Measurements from ENCODE around the gene KIAA0825. TPM values are rescaled to one million over a fixed set of nuclear protein-coding genes. Genes with fewer than 3 reads are reported as not detected.

The KIAA0825 gene
- total RNA-seq, 1 donor from 2014 or later = 0.28 TPM

DNA sequence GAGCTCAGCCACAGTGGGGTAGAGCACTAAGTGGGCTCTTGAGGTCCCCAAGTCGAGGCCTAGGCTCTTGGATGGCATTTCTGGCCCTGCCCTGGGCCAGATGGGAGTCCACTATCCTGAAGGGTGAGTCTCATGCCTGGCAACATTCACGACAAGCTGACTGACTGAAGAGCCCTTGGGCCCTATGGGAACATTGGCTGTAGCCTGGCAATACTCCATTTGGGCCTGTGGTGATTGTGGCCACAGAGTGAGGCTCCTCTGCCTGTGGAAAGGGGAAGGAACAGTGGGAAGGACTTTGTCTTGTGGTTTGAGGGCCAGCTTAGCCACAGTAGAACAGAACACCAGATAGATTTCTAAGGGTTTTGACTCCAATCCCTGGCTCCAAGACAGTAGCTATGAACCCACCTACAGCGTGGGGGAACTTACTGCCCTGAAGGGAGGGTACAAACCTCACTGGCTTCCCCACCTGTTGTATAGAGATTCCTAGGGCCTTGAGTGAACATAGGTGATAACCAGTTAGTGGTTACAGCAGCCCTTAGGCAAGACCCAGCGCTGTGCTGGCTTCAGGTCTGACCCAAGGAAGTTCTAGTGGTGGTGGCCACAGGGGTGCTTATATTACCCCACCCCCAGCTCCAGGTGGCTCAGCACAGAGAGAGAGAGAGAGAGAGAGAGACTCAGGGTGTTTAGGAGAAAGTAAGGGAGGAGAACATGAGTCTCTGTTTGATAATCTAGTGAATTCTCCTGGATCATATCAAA, 72.4 kb downstream of the KIAA0825 start:
- Mint-ChIP-seq H3K27ac (no peak overlapping the region), H3K4me3 (no peak overlapping the region), H3K4me1 (peaks cover 6% of the 10 kb centered on the region), H3K36me3 (ENCODE audit: low read depth) (peaks cover 2% of the 10 kb centered on the region), H3K27me3 (peaks cover 4% of the 10 kb centered on the region), H3K9me3 (peaks cover 26% of the 10 kb centered on the region)
- no peak for DNase-seq
- intact Hi-C loops (cut with micrococcal nuclease) = no loop called here

- Mint-ChIP-seq H3K9me3 (peaks cover 31% of the 10 kb centered on the region), H3K36me3 (ENCODE audit: low read depth) (peaks cover 2% of the 10 kb centered on the region), H3K27ac (no peak overlapping the region), H3K27me3 (peaks cover 4% of the 10 kb centered on the region), H3K4me3 (no peak overlapping the region), H3K4me1 (peaks cover 6% of the 10 kb centered on the region)
- intact Hi-C loops (cut with micrococcal nuclease) = no loop called here
- DNase-seq = no peak
These were observed 73.4 kb downstream of the KIAA0825 start for GRCh38 chr5:94544875-94545547.

- peaks cover 33% of the 10 kb centered on the region for H3K9me3 Mint-ChIP-seq
- peaks cover 2% of the 10 kb centered on the region for H3K36me3 Mint-ChIP-seq (ENCODE audit: low read depth)
- DNase-seq = no peak
- H3K4me1 Mint-ChIP-seq = peaks cover 6% of the 10 kb centered on the region
- intact Hi-C loops (cut with micrococcal nuclease) = no loop called here
- no peak overlapping the region for H3K27ac Mint-ChIP-seq
- H3K27me3 Mint-ChIP-seq = peaks cover 4% of the 10 kb centered on the region
- H3K4me3 Mint-ChIP-seq = no peak overlapping the region
These were observed 74.3 kb downstream of the KIAA0825 start for GRCh38 chr5:94544031-94544650.

DNA sequence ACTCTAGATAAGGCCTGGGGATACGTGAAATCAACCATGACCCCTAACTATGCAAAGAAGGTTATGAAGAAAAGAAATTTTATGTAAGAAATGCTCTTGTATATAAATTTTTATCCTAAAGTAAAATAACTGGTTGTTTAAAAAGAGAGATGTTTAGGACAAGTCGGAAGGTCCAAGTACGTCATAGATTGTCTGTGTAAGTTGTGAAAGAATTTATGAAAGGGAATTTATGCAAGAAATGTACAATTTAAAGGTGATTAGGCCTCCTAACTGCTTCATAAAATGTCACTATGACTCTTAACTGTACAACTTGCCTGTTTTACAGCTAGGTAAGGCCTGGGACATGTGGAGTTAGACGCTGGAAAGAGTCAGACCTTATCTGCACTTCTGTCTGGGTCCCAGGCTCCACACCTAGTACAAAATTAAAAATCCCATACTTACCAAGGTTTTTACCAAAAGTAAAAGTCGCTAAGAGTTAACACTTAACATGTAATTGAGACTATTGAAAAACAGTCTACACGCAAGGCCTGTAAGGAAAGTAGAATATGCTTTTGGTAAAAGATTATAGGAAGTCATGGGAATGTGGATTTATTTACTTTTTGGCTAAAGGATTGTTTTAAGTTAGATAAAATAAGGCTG, 77.4 kb downstream of the KIAA0825 start:
- Mint-ChIP-seq H3K36me3 (ENCODE audit: low read depth) (no peaks in the 10 kb centered on the region), H3K27ac (no peak overlapping the region), H3K4me3 (no peak overlapping the region), H3K27me3 (no peaks in the 10 kb centered on the region), H3K4me1 (peaks cover 3% of the 10 kb centered on the region), H3K9me3 (peaks cover 20% of the 10 kb centered on the region)
- DNase-seq = no peak
- intact Hi-C loops (cut with micrococcal nuclease) = no loop called here

GRCh38 chr5:94538260-94538659, 80.1 kb downstream of the KIAA0825 start:
- DNase-seq = no peak
- no peak overlapping the region for H3K27ac Mint-ChIP-seq
- no peak overlapping the region for H3K4me3 Mint-ChIP-seq
- peaks cover 10% of the 10 kb centered on the region for H3K9me3 Mint-ChIP-seq
- no peaks in the 10 kb centered on the region for H3K27me3 Mint-ChIP-seq
- H3K4me1 Mint-ChIP-seq = no peaks in the 10 kb centered on the region
- H3K36me3 Mint-ChIP-seq (ENCODE audit: low read depth) = no peaks in the 10 kb centered on the region
- intact Hi-C loops (cut with micrococcal nuclease) = no loop called here

DNA sequence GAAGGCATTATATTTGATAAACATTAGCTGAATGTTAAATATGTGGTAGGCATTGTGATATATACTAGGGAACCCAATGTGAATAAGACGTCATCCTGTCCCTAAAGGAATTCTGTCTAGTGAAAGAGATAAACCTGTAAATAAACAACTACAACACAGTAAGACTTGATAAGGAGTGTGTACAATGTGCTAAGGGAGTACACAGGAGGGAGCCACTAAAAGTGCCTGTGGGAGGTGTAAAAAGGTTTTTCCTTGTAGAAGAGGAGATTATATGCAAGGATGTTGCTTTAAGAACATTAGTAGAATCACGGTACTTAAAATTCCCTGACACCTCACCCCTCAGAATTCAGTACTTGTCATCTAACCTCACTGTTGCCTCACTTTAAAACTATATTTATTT, 91.7 kb downstream of the KIAA0825 start:
- intact Hi-C loops (cut with micrococcal nuclease) = loop anchor here (5.0 kb wide), 1 partner anchor 91 kb away; the partner anchor contains the start of genes KIAA0825 and SLF1

DNA sequence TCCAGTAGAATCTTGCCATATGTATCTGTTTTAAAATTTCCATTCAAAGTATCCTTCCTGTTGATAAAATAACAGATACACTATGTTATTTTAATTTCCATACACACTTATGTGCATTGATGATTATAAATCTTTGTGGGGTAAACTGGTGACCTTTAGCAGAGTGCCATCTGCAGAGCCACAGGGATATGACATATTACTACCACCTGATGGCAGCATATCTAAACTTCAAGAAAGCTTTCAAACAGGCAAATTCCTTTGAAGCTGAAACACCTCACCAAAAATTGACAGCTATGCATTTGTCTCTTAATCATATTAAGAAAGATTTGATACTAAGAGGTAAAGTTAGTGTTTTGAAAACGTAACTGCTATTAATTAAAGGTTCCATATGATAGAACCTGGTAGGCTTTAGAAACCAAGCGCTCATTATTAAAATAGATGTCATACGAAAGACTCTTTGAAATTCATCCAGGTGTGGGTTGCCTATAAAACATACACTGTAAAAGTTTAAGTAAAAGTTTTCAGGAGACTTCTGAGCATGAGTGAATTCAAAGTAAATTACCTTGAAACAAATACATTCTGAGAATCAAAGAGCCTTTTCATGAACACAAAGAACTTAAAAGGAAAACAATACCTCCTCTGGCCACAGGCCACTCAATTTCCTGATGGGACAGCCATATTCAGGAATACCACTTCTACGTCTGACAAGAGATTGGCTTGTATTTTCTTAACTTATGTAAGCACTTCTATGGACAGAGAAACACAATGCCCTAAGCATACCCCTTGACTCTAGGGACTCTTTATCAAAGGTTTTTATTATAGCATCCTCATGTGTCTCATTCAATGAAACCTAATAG, 93.3 kb downstream of the KIAA0825 start:
- H3K9me3 Mint-ChIP-seq = no peaks in the 10 kb centered on the region
- no peak overlapping the region for H3K27ac Mint-ChIP-seq
- no peaks in the 10 kb centered on the region for H3K27me3 Mint-ChIP-seq
- no peaks in the 10 kb centered on the region for H3K4me1 Mint-ChIP-seq
- intact Hi-C loops (cut with micrococcal nuclease) = loop anchor here (1.0 to 5.0 kb wide), 4 partner anchors 92 to 325 kb away; partner anchors contain the start of genes KIAA0825 and SLF1
- no peak overlapping the region for H3K4me3 Mint-ChIP-seq
- no peaks in the 10 kb centered on the region for H3K36me3 Mint-ChIP-seq (ENCODE audit: low read depth)
- DNase-seq = peak; percentile 78

More for the DNA sequence above, 91.7 kb downstream of the KIAA0825 start:
- no peaks in the 10 kb centered on the region for H3K36me3 Mint-ChIP-seq (ENCODE audit: low read depth)
- no peak for DNase-seq
- H3K27ac Mint-ChIP-seq = no peak overlapping the region
- no peaks in the 10 kb centered on the region for H3K9me3 Mint-ChIP-seq
- no peaks in the 10 kb centered on the region for H3K27me3 Mint-ChIP-seq
- no peaks in the 10 kb centered on the region for H3K4me1 Mint-ChIP-seq
- no peak overlapping the region for H3K4me3 Mint-ChIP-seq

- Mint-ChIP-seq H3K4me1 (no peaks in the 10 kb centered on the region), H3K27ac (no peak overlapping the region), H3K36me3 (ENCODE audit: low read depth) (no peaks in the 10 kb centered on the region), H3K9me3 (no peaks in the 10 kb centered on the region), H3K27me3 (no peaks in the 10 kb centered on the region), H3K4me3 (no peak overlapping the region)
- no peak for DNase-seq
- intact Hi-C loops (cut with micrococcal nuclease) = no loop called here
These were observed 95.4 kb downstream of the KIAA0825 start for GRCh38 chr5:94523018-94523417.

DNA sequence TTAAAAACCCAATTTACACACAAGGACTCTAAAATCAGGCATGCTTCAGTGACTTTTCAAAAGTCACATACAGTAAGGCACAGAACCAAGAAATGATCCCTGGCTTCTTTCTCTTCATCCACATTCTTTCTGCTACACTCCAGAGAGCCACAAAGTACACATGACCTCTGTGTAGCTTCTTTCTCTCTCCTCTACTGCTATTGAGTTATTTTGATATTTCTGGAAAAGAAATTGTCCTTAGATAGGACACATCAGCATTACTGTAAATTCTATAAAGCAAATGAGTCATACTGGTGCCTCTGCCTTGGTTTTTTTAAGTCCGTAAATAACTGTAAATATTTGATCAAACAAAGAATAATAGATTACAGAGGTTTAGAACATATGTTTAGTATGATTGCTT, 96.3 kb downstream of the KIAA0825 start:
- Mint-ChIP-seq H3K9me3 (no peaks in the 10 kb centered on the region), H3K27me3 (no peaks in the 10 kb centered on the region), H3K4me3 (no peak overlapping the region), H3K36me3 (ENCODE audit: low read depth) (no peaks in the 10 kb centered on the region), H3K27ac (no peak overlapping the region), H3K4me1 (no peaks in the 10 kb centered on the region)
- intact Hi-C loops (cut with micrococcal nuclease) = no loop called here
- DNase-seq = no peak

DNA sequence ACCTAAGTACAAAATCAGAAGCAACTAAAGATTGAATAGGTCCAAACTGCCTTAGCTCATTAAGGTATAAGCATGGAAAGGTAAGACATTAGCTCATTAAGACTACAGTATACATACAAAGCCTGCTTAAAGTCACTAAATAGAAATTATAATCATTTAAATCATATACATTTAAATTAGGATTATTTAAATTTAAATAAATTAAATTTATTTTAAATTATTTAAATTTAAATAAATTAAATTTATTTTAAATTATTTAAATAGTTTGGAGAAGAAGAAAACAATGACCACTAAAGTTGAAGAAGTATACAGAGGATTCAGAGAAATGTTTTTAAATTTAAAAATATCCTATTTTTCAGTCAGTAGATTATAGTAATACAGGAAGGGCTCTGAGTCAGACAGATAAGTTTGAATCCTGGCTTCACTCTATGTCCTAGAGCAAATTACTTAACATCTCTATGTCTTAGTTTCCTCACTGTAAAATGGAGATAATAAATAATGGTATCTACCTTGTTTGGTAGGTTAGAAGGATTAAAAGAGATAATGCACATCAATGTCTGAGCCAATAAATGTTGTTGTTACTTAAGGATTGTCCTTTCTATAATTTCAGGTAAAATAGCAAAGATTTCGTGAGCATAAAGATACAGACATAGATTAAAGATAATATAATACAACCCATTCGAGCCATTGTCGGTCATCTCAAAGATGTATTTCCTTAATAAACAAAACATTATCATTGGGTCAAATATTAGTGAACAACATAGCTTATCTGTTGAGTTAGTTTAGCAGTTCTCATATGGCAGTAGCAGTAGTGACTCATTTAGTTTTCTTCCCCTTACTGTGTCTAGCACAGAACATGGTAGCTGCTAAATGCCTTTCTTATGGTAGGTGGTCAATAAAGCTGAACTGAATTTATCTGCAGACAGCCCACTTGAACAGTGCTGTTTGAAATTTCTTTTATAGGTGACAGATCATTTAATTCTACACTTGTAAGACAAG, 100.6 kb downstream of the KIAA0825 start:
- no peak overlapping the region for H3K4me3 Mint-ChIP-seq
- H3K27me3 Mint-ChIP-seq = no peaks in the 10 kb centered on the region
- H3K4me1 Mint-ChIP-seq = no peaks in the 10 kb centered on the region
- H3K27ac Mint-ChIP-seq = no peak overlapping the region
- no peaks in the 10 kb centered on the region for H3K9me3 Mint-ChIP-seq
- no peak for DNase-seq
- no peaks in the 10 kb centered on the region for H3K36me3 Mint-ChIP-seq (ENCODE audit: low read depth)
- intact Hi-C loops (cut with micrococcal nuclease) = no loop called here

GRCh38 chr5:94516148-94516547, 102.3 kb downstream of the KIAA0825 start:
- Mint-ChIP-seq H3K4me1 (no peaks in the 10 kb centered on the region), H3K9me3 (no peaks in the 10 kb centered on the region), H3K27me3 (no peaks in the 10 kb centered on the region), H3K27ac (no peak overlapping the region), H3K4me3 (no peak overlapping the region), H3K36me3 (ENCODE audit: low read depth) (no peaks in the 10 kb centered on the region)
- DNase-seq = no peak
- intact Hi-C loops (cut with micrococcal nuclease) = no loop called here

GRCh38 chr5:94508461-94509148, 109.8 kb downstream of the KIAA0825 start:
- Mint-ChIP-seq H3K36me3 (ENCODE audit: low read depth) (no peaks in the 10 kb centered on the region), H3K4me3 (no peak overlapping the region), H3K27me3 (no peaks in the 10 kb centered on the region), H3K27ac (no peak overlapping the region), H3K4me1 (no peaks in the 10 kb centered on the region), H3K9me3 (no peaks in the 10 kb centered on the region)
- no peak for DNase-seq
- intact Hi-C loops (cut with micrococcal nuclease) = no loop called here
